MM.1S (cell line): ENCODE data around the gene OR2B6.

ENCODE experiments used
- DNase-seq: peaks from one replicate; pipeline ENCODE4 v3.0.0-alpha.2; 2015
- H2AFZ ChIP-seq: fragments of 300-600 bp; sonication (generic); 2 replicates; pipeline ENCODE4 v1.6.0; 2016; ENCODE audit warnings: antibody characterized with exemption, low read length
- H3F3A ChIP-seq: fragments of 300-600 bp; sonication (generic); 2 replicates; pipeline ENCODE4 v1.6.1; 2016; ENCODE audit warnings: mild to moderate bottlenecking, antibody characterized with exemption, low read length, moderate library complexity, mixed read lengths; ENCODE audit not compliant: insufficient read depth
- H3K27ac ChIP-seq: fragments of 300-600 bp; sonication (generic); 2 replicates; pipeline ENCODE4 v1.5.1; 2016; ENCODE audit warnings: mild to moderate bottlenecking, low read length
- H3K27me3 ChIP-seq: fragments of 300-600 bp; sonication (generic); replicated peaks from 2 replicates; pipeline ENCODE4 v1.6.0; 2016; ENCODE audit warnings: low read length; ENCODE audit not compliant: insufficient read depth
- H3K36me3 ChIP-seq: fragments of 300-600 bp; sonication (generic); replicated peaks from 2 replicates; pipeline ENCODE4 v1.6.1; 2016; ENCODE audit warnings: mild to moderate bottlenecking, low read length, mixed read lengths; ENCODE audit not compliant: insufficient read depth
- H3K4me1 ChIP-seq: fragments of 300-600 bp; sonication (generic); 2 replicates; pipeline ENCODE4 v1.6.1; 2016; ENCODE audit warnings: low read length, mixed read lengths
- H3K4me2 ChIP-seq: fragments of 300-600 bp; sonication (generic); 2 replicates; pipeline ENCODE4 v1.6.0; 2016; ENCODE audit warnings: low read depth, low read length
- H3K4me3 ChIP-seq: fragments of 300-600 bp; sonication (generic); 2 replicates; pipeline ENCODE4 v1.5.1; 2016; ENCODE audit warnings: low read length, mixed read lengths
- H3K79me2 ChIP-seq: fragments of 300-600 bp; sonication (generic); 2 replicates; pipeline ENCODE4 v1.6.1; 2016; ENCODE audit warnings: mixed run types, low read length, mixed read lengths
- H3K9ac ChIP-seq: fragments of 300-600 bp; sonication (generic); 2 replicates; pipeline ENCODE4 v1.6.1; 2016; ENCODE audit warnings: low read length, mixed read lengths
- H3K9me2 ChIP-seq: fragments of 300-600 bp; sonication (generic); replicated peaks from 2 replicates; pipeline ENCODE4 v1.6.1; 2016; ENCODE audit warnings: mild to moderate bottlenecking, low read length, mixed read lengths; ENCODE audit not compliant: insufficient read depth
- H3K9me3 ChIP-seq: fragments of 300-600 bp; sonication (generic); replicated peaks from 2 replicates; pipeline ENCODE4 v1.6.1; 2016; ENCODE audit warnings: mild to moderate bottlenecking, low read length, mixed read lengths; ENCODE audit not compliant: insufficient read depth
- H4K20me1 ChIP-seq: fragments of 300-600 bp; sonication (generic); 2 replicates; pipeline ENCODE4 v1.6.1; 2016; ENCODE audit warnings: mild to moderate bottlenecking, low read length, moderate library complexity, mixed read lengths; ENCODE audit not compliant: insufficient read depth
- CTCF ChIP-seq: fragments of 300-600 bp; sonication (generic); IDR thresholded peaks from 2 replicates; pipeline ENCODE4 v1.5.1; 2016; ENCODE audit warnings: antibody characterized with exemption, low read length, mixed read lengths
- EZH2 ChIP-seq: fragments of 300-600 bp; sonication (generic); optimal IDR thresholded peaks from 2 replicates; pipeline ENCODE3; 2017; ENCODE audit warnings: low read depth, mild to moderate bottlenecking, antibody characterized with exemption, low read length, mixed read lengths
- EZH2phosphoT487 ChIP-seq: fragments of 300-600 bp; sonication (generic); IDR thresholded peaks from 2 replicates; pipeline ENCODE4 v1.6.1; 2018; ENCODE audit warnings: antibody characterized with exemption, low read length

Gene OR2B6

GRCh38 chr6:28005975-28006374, 48.9 kb downstream of the OR2B6 start:
- H3K9ac ChIP-seq, result no peak overlapping the region
- H3K9me3 ChIP-seq, result no peaks in the 10 kb centered on the region
- no peak for DNase-seq
- H4K20me1 ChIP-seq, result no peaks in the 10 kb centered on the region
- no peaks in the 10 kb centered on the region for H3F3A ChIP-seq
- no peak overlapping the region for H2AFZ ChIP-seq
- no peak overlapping the region for H3K4me2 ChIP-seq
- TF ChIP-seq EZH2phosphoT487 (no peak), CTCF (no peak), EZH2 (no peak)
- H3K27ac ChIP-seq, result no peak overlapping the region
- no peaks in the 10 kb centered on the region for H3K36me3 ChIP-seq
- no peak overlapping the region for H3K4me3 ChIP-seq
- H3K9me2 ChIP-seq, result no peaks in the 10 kb centered on the region
- no peaks in the 10 kb centered on the region for H3K4me1 ChIP-seq
- no peaks in the 10 kb centered on the region for H3K79me2 ChIP-seq
- no peaks in the 10 kb centered on the region for H3K27me3 ChIP-seq
